Anterior cingulate cortex (tissue), 58 donors: ENCODE measurements around the gene CAMTA1.
"Not testable (repeated sequence)": the region's sequence is repeated elsewhere in the genome, so short reads cannot be mapped to it uniquely, and the experiment has no call there.

ENCODE experiments used
- DNase-seq, 58 donors: peaks; one replicate each; lab custom pipeline; 2025; lab: John Stamatoyannopoulos, UW

CAMTA1 gene

GRCh38 chr1:7117399-7118281 is 332.4 kb downstream of the CAMTA1 start:
- DNase-seq, result peak in 5 of 58 donors; percentile 5 to 39 (median 19)

GRCh38 chr1:7119156-7119555 is 333.9 kb downstream of the CAMTA1 start:
- no peak for DNase-seq

- no peak for DNase-seq
Measured at GRCh38 chr1:7120863-7121621, 335.8 kb downstream of the CAMTA1 start.

GRCh38 chr1:7121622-7121988 is 336.4 kb downstream of the CAMTA1 start:
- peak in 50 of 58 donors; percentile 8 to 78 (median 50) for DNase-seq

- DNase-seq, result no peak
Measured at GRCh38 chr1:7127322-7128075, 342.2 kb downstream of the CAMTA1 start.

GRCh38 chr1:7128293-7128692 is 343.0 kb downstream of the CAMTA1 start:
- DNase-seq, result no peak

GRCh38 chr1:7130127-7130526 is 344.9 kb downstream of the CAMTA1 start:
- DNase-seq, result no peak

- DNase-seq, result no peak
Measured at GRCh38 chr1:7135493-7135892, 350.2 kb downstream of the CAMTA1 start.

- DNase-seq, result no peak
Measured at GRCh38 chr1:7136166-7136953, 351.1 kb downstream of the CAMTA1 start.

GRCh38 chr1:7140251-7140650 is 355.0 kb downstream of the CAMTA1 start:
- DNase-seq, result no peak

- no peak for DNase-seq
Measured at GRCh38 chr1:7145947-7146346, 360.7 kb downstream of the CAMTA1 start.

- no peak for DNase-seq
Measured at GRCh38 chr1:7146710-7147109, 361.5 kb downstream of the CAMTA1 start.

- DNase-seq, result not testable (repeated sequence)
Measured at GRCh38 chr1:7147581-7148282, 362.5 kb downstream of the CAMTA1 start.

- peak in 37 of 58 donors; percentile 6 to 81 (median 27) for DNase-seq
Measured at GRCh38 chr1:7149080-7149838, 364.0 kb downstream of the CAMTA1 start.

GRCh38 chr1:7150724-7151280 is 365.5 kb downstream of the CAMTA1 start:
- DNase-seq, result no peak

GRCh38 chr1:7151978-7152377 is 366.7 kb downstream of the CAMTA1 start:
- no peak for DNase-seq

GRCh38 chr1:7152655-7153054 is 367.4 kb downstream of the CAMTA1 start:
- DNase-seq, result no peak

- no peak for DNase-seq
Measured at GRCh38 chr1:7153464-7153863, 368.2 kb downstream of the CAMTA1 start.
